ENCODE results near the gene HPCAL1. TPM values are rescaled to one million over a fixed set of nuclear protein-coding genes. Genes with fewer than 3 reads are reported as not detected.
A peak's percentile ranks its signal among the peaks of the same experiment; 100 is the strongest.

HPCAL1 gene
- total and polyA plus RNA-seq, 2 of the 8 experiments (the other 6 are each of a cell fraction or from before 2014, with no cell fraction given): 5.8 to 8.6 TPM

- ChIA-PET CTCF (ENCODE audit: partially characterized antibody) (interaction anchor here (1.0 to 2.1 kb wide), 5 partner anchors 9 to 300 kb away, joined by 3 to 9 read pairs (median 5); no protein-coding TSS in a partner anchor), POLR2A (ENCODE audit: partially characterized antibody) (interaction anchor here (1.2 kb wide), 1 partner anchor 8 kb away, joined by 3 read pairs; no protein-coding TSS in a partner anchor)
- no peak overlapping the region for H3K4me2 ChIP-seq (ENCODE audit: insufficient read depth in 1 of 2, low read depth in 2 of 2, low read length in 2 of 2)
- no peak overlapping the region for H2BK120ac ChIP-seq (replicated peaks; ENCODE audit: low read depth, low read length)
- no peak overlapping the region for H3K4ac ChIP-seq (replicated peaks; ENCODE audit: insufficient read length, low read depth, low read length)
- no peak overlapping the region for H2BK15ac ChIP-seq (ENCODE audit: low read length)
- H3K9ac ChIP-seq (replicated peaks in 1 of 4; ENCODE audit: extremely low read depth in 1 of 4, low read depth in 3 of 4, low read length in 3 of 4): no peak overlapping the region
- H3K23me2 ChIP-seq (ENCODE audit: low read depth, low read length): peaks cover 4% of the 10 kb centered on the region; the same call in 1 of the 2 replicates
- H2BK12ac ChIP-seq (ENCODE audit: low read depth, low read length): no peak overlapping the region
- H3K27me3 ChIP-seq (replicated peaks in 1 of 4; ENCODE audit: control insufficient read depth in 3 of 4, extremely low read depth in 1 of 4, insufficient read depth in 3 of 4, low read length in 3 of 4): no peaks in the 10 kb centered on the region
- H2AK5ac ChIP-seq (ENCODE audit: low read depth, low read length): 0 out of 2 replicates have a peak overlapping the region, but pooled peaks have one; percentile 6
- no peak overlapping the region; the same call in 1 of the 2 replicates for H4K8ac ChIP-seq (ENCODE audit: extremely low read depth, insufficient read depth, low read length)
- no peaks in the 10 kb centered on the region for H3K4me1 ChIP-seq (replicated peaks in 1 of 4; ENCODE audit: control insufficient read depth in 3 of 4, insufficient read depth in 4 of 4, low read length in 3 of 4)
- no peak overlapping the region for H2BK20ac ChIP-seq (ENCODE audit: low read length)
- H4K5ac ChIP-seq (ENCODE audit: insufficient read length, low read depth, low read length): no peak overlapping the region
- no peaks in the 10 kb centered on the region for H3K36me3 ChIP-seq (ENCODE audit: control insufficient read depth in 2 of 4, insufficient read depth in 4 of 4, low read length in 3 of 4)
- H4K91ac ChIP-seq (replicated peaks; ENCODE audit: insufficient read length, low read length): no peak overlapping the region
- no peak overlapping the region for H3K4me3 ChIP-seq (ENCODE audit: extremely low read depth in 1 of 4, insufficient read depth in 2 of 4, low read depth in 3 of 4, low read length in 4 of 4)
- H2BK5ac ChIP-seq (ENCODE audit: low read depth, low read length): no peak overlapping the region
- H3K9me3 ChIP-seq (ENCODE audit: insufficient read depth in 2 of 2, low read depth in 1 of 2, low read length in 1 of 2): no peaks in the 10 kb centered on the region
- H3K14ac ChIP-seq (ENCODE audit: insufficient read length): no peak overlapping the region
- no peaks in the 10 kb centered on the region for H3K79me2 ChIP-seq (ENCODE audit: control insufficient read depth in 1 of 2, insufficient read depth in 2 of 2, low read length in 2 of 2)
- 92% methylated on average over 10 of the region's 10 CpGs; no CpG with 5 or more reads in 1 of the 2 experiments for WGBS, 2 experiments (ENCODE audit: extremely low coverage in 1 of 2, insufficient coverage in 1 of 2, insufficient read length in 1 of 2, insufficient replicate concordance in 2 of 2, low coverage in 1 of 2, low lambda C conversion rate in 2 of 2, missing lambda C conversion rate in 1 of 2)
- no peak overlapping the region for H3K18ac ChIP-seq (ENCODE audit: extremely low read depth, low read length)
- H3K56ac ChIP-seq (replicated peaks; ENCODE audit: insufficient read length, low read depth, low read length): no peak overlapping the region
- H3K79me1 ChIP-seq (ENCODE audit: low read depth, low read length): no peaks in the 10 kb centered on the region
- no peak overlapping the region for H3K23ac ChIP-seq (ENCODE audit: insufficient read length)
- DNase-seq (ENCODE audit: low read depth in 1 of 2, low spot score in 2 of 2) (no peak), FAIRE-seq (no peak)
- no peak for TF ChIP-seq BRCA1 (IDR thresholded peaks at IDR 0.05; ENCODE audit: low read depth, low read length)
- no peak overlapping the region for H3K27ac ChIP-seq (ENCODE audit: low read depth, low read length)
- H2AFZ ChIP-seq (ENCODE audit: low read length): no peak overlapping the region
- peaks cover 0 to 2% of the 10 kb centered on the region in 2 experiments for H4K20me1 ChIP-seq (replicated peaks in 1 of 2; ENCODE audit: control insufficient read depth in 1 of 2, insufficient read depth in 2 of 2, low read length in 2 of 2)
Observed at GRCh38 chr2:10425699-10426098, 123.0 kb downstream of the HPCAL1 start.
